AG09309 (cell line): ENCODE results near the gene CTTNBP2.

Experiments
- DNase-seq: peaks from one replicate; pipeline ENCODE4 v3.0.0-alpha.2; 2010; ENCODE audit warnings: low read depth
- H3K4me3 ChIP-seq: 2 replicates; pipeline ENCODE4 v1.5.1; 2011; ENCODE audit warnings: mild to moderate bottlenecking, low read depth, low read length, moderate library complexity; ENCODE audit not compliant: control insufficient read depth
- TF ChIP-seq, protein P1 (sequence below): IDR thresholded peaks from 2 replicates; pipeline ENCODE4 v1.5.1; 2011; ENCODE audit warnings: mild to moderate bottlenecking, low read depth, low read length, inconsistent platforms; ENCODE audit not compliant: insufficient read depth, control insufficient read depth; ENCODE audit errors: missing control alignments

The CTTNBP2 gene

GRCh38 chr7:117774943-117775342 is 98.3 kb downstream of the CTTNBP2 start:
- no peak overlapping the region for H3K4me3 ChIP-seq
- TF ChIP-seq, protein P1, sequence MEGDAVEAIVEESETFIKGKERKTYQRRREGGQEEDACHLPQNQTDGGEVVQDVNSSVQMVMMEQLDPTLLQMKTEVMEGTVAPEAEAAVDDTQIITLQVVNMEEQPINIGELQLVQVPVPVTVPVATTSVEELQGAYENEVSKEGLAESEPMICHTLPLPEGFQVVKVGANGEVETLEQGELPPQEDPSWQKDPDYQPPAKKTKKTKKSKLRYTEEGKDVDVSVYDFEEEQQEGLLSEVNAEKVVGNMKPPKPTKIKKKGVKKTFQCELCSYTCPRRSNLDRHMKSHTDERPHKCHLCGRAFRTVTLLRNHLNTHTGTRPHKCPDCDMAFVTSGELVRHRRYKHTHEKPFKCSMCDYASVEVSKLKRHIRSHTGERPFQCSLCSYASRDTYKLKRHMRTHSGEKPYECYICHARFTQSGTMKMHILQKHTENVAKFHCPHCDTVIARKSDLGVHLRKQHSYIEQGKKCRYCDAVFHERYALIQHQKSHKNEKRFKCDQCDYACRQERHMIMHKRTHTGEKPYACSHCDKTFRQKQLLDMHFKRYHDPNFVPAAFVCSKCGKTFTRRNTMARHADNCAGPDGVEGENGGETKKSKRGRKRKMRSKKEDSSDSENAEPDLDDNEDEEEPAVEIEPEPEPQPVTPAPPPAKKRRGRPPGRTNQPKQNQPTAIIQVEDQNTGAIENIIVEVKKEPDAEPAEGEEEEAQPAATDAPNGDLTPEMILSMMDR = no peak
- no peak for DNase-seq

- DNase-seq = no peak
- H3K4me3 ChIP-seq = no peak overlapping the region
- TF ChIP-seq, protein P1 = no peak
Observed at GRCh38 chr7:117772421-117772820, 100.8 kb downstream of the CTTNBP2 start.

DNA sequence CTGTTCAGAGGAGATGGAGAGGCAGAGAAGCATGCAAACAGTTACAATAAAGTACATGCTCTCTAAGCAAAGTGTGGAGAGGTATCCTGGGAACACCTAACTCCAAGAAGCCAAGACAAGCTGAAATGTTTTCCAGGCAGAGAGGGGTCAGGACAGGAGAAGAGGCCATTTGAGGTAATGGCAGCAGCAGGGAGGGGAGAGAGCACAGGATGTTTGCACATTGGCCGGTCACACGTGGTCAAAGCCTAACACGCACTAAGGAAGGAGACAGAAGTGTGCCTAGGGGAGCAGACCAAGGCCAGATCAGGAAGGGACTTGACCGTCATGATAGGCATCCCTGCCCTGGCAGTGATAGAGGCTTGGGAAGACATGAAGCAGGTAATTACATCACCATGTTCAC is 101.5 kb downstream of the CTTNBP2 start:
- DNase-seq = no peak
- TF ChIP-seq, protein P1 = no peak
- no peak overlapping the region for H3K4me3 ChIP-seq

DNA sequence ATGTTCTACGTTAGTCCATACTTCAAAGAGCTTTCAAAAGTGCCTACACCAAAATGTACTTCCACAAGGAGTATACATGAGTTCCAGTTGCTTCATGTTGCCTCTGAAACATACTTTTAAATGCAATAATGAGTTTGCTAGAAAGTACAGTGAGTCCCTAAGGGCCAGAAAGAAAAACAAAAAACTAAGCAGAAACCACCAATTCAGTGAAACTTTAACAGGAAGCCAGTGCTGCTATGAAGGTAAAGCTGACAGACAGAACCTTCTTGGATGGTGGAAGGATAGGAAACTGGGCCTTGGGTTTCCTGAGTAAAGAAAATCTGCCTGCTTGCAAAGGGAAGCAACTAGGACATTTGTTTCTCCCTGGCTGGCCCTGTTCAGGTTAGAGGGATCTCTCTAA is 104.2 kb downstream of the CTTNBP2 start:
- no peak for DNase-seq
- TF ChIP-seq, protein P1 = no peak
- H3K4me3 ChIP-seq = no peak overlapping the region

DNA sequence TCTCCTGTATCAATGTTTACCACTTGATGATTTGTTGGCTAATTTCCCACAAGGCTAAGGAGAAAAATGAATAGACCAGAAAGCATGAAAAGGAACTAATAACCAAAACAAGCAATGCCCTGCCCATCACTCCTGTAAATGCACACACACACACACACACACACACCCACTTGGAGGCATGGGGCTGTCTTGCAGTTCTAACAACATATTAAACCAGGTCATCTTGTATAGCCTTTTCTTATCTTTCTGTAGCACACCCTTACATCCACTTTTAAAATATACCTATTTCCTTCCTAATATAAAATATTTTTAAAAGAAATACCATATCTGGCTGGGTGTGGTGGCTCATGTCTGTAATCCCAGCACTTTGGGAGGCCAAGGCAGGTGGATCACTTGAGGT is 105.3 kb downstream of the CTTNBP2 start:
- TF ChIP-seq, protein P1 = no peak
- DNase-seq = no peak
- H3K4me3 ChIP-seq = no peak overlapping the region

GRCh38 chr7:117766913-117767312 is 106.3 kb downstream of the CTTNBP2 start:
- DNase-seq = no peak
- no peak overlapping the region for H3K4me3 ChIP-seq
- TF ChIP-seq, protein P1 = no peak

DNA sequence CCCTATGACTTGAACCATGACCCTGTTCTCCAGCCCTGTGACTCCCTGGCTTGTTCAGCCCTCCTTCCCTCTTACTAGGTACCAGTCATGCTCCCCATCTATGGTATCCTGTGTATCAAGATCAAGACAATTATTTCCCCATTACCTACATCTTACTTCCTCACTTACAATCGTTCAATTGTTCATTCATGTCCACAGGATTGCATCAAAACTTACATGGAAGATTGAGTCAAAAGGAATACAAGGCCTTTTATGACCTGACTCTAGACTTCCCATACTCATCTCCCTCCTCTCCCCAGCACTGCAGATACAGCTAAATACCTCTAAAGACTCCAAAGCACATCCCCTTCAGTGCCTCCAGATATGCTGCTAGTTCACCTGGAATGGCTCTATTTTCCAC is 109.2 kb downstream of the CTTNBP2 start:
- H3K4me3 ChIP-seq = no peak overlapping the region
- TF ChIP-seq, protein P1 = no peak
- no peak for DNase-seq
